Colonic mucosa (tissue), 4 donors: ENCODE measurements around the gene FGA. TPM values are rescaled to one million over a fixed set of nuclear protein-coding genes. Genes with fewer than 3 reads are reported as not detected.

Experiments used
- DNase-seq: peaks from one replicate; pipeline ENCODE4 v3.0.0-alpha.2; 2020
- H3K27ac ChIP-seq: fragments of 200-600 bp; one replicate; pipeline ENCODE4 v1.8.0; 2021
- H3K27me3 ChIP-seq: fragments of 200-600 bp; one replicate; pipeline ENCODE4 v1.8.0; 2021
- H3K36me3 ChIP-seq: fragments of 200-600 bp; one replicate; pipeline ENCODE4 v1.8.0; 2021
- H3K4me1 ChIP-seq: fragments of 200-600 bp; one replicate; pipeline ENCODE4 v1.8.0; 2021; ENCODE audit warnings: mild to moderate bottlenecking
- H3K4me3 ChIP-seq: fragments of 200-600 bp; one replicate; pipeline ENCODE4 v1.8.0; 2021
- H3K9ac ChIP-seq, 2 donors: one replicate each; pipeline ENCODE4 v1.7.0; 2013; ENCODE audit warnings: control low read depth in 2 of 2, low read depth in 2 of 2, low read length in 2 of 2
- H3K9me3 ChIP-seq: fragments of 200-600 bp; one replicate; pipeline ENCODE4 v1.8.0; 2021
- intact Hi-C: fragments of 100-400 bp; cut with DNase I; formaldehyde crosslinking; loops from one replicate; pipeline ENCODE4 v1.14.1; 2022
- total RNA-seq, 2 donors: library from RNA; stranded (reverse); fragmentation: NEBNext Ultra II Directional in 1 of 2; extraction: Animal tissue kit (Norgen Biotek cat#: 25700) in 1 of 2; gene quantifications; one replicate each; pipeline ENCODE4 v1.2.1, GENCODE V29; 2021
- TF ChIP-seq, protein P1 (sequence below): fragments of 200-600 bp; IDR thresholded peaks from one replicate; pipeline ENCODE4 v1.8.0; 2022; ENCODE audit warnings: antibody characterized with exemption, mild to moderate bottlenecking
- donor health status: healthy.
- donor health status: DM: no; HTN: no; CAD: no.
- donor health status: DM: no; HTN: no; CAD: no.

FGA gene
- total RNA-seq, 2 donors from 2014 or later = 0.24 to 9.2 TPM

GRCh38 chr4:154549894-154550790, 40.4 kb downstream of the FGA start, which contains the start of gene PLRG1:
Gene PLRG1, minus strand, starts transcription at chr4:154550400. Its CDS starts 92 bp downstream, at chr4:154550308.
- peak within 1 kb of the TSS; percentile 72 to 78 for H3K9ac ChIP-seq
- intact Hi-C loops = loop anchor here (10.0 kb wide), 1 partner anchor 235 kb away; the partner anchor contains the start of gene RBM46
- H3K4me3 ChIP-seq = peak within 1 kb of the TSS; percentile 73
- peak within 1 kb of the TSS; percentile 60 for H3K27ac ChIP-seq
- peaks cover 6% of the 10 kb centered on the region for H3K4me1 ChIP-seq
- no peaks in the 10 kb centered on the region for H3K9me3 ChIP-seq
- DNase-seq = peak; percentile 97
- H3K27me3 ChIP-seq = no peaks in the 10 kb centered on the region
- TF ChIP-seq, protein P1, sequence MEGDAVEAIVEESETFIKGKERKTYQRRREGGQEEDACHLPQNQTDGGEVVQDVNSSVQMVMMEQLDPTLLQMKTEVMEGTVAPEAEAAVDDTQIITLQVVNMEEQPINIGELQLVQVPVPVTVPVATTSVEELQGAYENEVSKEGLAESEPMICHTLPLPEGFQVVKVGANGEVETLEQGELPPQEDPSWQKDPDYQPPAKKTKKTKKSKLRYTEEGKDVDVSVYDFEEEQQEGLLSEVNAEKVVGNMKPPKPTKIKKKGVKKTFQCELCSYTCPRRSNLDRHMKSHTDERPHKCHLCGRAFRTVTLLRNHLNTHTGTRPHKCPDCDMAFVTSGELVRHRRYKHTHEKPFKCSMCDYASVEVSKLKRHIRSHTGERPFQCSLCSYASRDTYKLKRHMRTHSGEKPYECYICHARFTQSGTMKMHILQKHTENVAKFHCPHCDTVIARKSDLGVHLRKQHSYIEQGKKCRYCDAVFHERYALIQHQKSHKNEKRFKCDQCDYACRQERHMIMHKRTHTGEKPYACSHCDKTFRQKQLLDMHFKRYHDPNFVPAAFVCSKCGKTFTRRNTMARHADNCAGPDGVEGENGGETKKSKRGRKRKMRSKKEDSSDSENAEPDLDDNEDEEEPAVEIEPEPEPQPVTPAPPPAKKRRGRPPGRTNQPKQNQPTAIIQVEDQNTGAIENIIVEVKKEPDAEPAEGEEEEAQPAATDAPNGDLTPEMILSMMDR = no peak
- no peaks in the 10 kb centered on the region for H3K36me3 ChIP-seq

DNA sequence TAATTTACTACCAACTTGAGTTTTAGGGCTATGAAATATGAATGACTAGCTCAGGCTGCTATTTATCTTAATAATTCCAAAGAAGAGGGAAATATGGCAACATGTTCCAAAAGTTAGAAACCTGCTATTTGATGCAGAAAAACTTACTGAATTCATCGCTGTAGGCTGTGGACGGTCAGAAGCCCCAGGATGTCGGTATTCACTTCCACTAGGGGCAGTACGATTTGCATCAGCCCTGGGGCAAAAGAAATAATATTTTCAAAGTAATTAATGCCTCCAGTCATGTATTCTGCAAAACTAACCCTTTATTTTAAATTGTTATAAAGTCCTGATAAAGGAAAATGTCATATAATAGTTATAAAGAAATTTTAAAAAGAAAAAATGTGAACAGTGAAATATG, 44.9 kb downstream of the FGA start:
- TF ChIP-seq, protein P1 = no peak
- Histone ChIP-seq H3K27ac (no peak overlapping the region), H3K27me3 (no peaks in the 10 kb centered on the region), H3K4me3 (no peak overlapping the region), H3K9ac (no peak overlapping the region), H3K4me1 (peaks cover 6% of the 10 kb centered on the region), H3K9me3 (no peaks in the 10 kb centered on the region), H3K36me3 (no peaks in the 10 kb centered on the region)
- no peak for DNase-seq
- intact Hi-C loops = no loop called here

GRCh38 chr4:154542271-154542879, 48.2 kb downstream of the FGA start:
- no peaks in the 10 kb centered on the region for H3K4me1 ChIP-seq
- peaks cover 4% of the 10 kb centered on the region for H3K36me3 ChIP-seq
- H3K27me3 ChIP-seq = no peaks in the 10 kb centered on the region
- TF ChIP-seq, protein P1 = no peak
- intact Hi-C loops = no loop called here
- no peak overlapping the region for H3K9ac ChIP-seq
- no peak overlapping the region for H3K27ac ChIP-seq
- no peak for DNase-seq
- H3K4me3 ChIP-seq = no peak overlapping the region
- H3K9me3 ChIP-seq = no peaks in the 10 kb centered on the region

Other genes with a start within 250 kb of the FGA start
- gene DCHS2, start 98.9 kb downstream of the FGA start, total RNA-seq = 1 to 10 TPM; 1.2 to 1.5 TPM
- 10 to 100 TPM; 60.4 to 74.3 TPM for gene PLRG1, start 40.3 kb downstream of the FGA start, total RNA-seq
- gene FGB, start 27.7 kb downstream of the FGA start, total RNA-seq = 1 to 10 TPM in 1 of 2 donors, under 1 TPM in 1; 0.13 to 6.2 TPM
- gene FGG, start 21.9 kb upstream of the FGA start, total RNA-seq = 1 to 10 TPM in 1 of 2 donors, under 1 TPM in 1; 0.29 to 6.1 TPM
- gene LRAT, start 153.3 kb upstream of the FGA start, total RNA-seq = under 1 TPM; 0.07 to 0.42 TPM
- gene RBM46, start 190.5 kb upstream of the FGA start, total RNA-seq = not detected